AG09319 (cell line): ENCODE results near the gene TSPAN14.

ENCODE experiments used
- DNase-seq: peaks from one replicate; pipeline ENCODE4 v3.0.0-alpha.2; 2010; ENCODE audit warnings: low read depth; ENCODE audit errors: extremely low read depth
- TF ChIP-seq, protein P1 (sequence below): IDR thresholded peaks from 2 replicates; pipeline ENCODE4 v1.5.1; 2011; ENCODE audit warnings: low read depth, mild to moderate bottlenecking, inconsistent platforms, low read length, moderate library complexity

Gene TSPAN14

DNA sequence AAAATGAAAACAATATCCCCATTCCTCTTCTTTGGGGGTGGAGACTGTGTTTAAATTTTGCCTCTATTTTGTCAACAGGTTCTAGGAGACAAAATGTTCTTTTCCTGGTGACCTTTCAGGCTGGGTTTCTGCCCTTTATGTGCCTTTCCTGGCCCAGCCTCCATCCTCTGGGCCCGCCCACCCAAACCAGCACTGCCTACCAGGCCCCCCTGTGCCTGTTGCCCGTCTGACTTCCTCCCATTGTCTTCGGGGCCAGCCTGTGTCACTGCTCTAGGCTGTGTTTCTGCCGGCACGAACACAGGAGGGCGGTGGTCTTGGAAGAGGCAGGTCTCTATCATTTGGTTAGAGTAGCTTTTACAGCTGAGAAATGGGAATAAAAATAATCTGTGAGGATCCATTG is 13.9 kb downstream of the TSPAN14 start:
- DNase-seq = no peak
- TF ChIP-seq, protein P1, sequence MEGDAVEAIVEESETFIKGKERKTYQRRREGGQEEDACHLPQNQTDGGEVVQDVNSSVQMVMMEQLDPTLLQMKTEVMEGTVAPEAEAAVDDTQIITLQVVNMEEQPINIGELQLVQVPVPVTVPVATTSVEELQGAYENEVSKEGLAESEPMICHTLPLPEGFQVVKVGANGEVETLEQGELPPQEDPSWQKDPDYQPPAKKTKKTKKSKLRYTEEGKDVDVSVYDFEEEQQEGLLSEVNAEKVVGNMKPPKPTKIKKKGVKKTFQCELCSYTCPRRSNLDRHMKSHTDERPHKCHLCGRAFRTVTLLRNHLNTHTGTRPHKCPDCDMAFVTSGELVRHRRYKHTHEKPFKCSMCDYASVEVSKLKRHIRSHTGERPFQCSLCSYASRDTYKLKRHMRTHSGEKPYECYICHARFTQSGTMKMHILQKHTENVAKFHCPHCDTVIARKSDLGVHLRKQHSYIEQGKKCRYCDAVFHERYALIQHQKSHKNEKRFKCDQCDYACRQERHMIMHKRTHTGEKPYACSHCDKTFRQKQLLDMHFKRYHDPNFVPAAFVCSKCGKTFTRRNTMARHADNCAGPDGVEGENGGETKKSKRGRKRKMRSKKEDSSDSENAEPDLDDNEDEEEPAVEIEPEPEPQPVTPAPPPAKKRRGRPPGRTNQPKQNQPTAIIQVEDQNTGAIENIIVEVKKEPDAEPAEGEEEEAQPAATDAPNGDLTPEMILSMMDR = no peak

DNA sequence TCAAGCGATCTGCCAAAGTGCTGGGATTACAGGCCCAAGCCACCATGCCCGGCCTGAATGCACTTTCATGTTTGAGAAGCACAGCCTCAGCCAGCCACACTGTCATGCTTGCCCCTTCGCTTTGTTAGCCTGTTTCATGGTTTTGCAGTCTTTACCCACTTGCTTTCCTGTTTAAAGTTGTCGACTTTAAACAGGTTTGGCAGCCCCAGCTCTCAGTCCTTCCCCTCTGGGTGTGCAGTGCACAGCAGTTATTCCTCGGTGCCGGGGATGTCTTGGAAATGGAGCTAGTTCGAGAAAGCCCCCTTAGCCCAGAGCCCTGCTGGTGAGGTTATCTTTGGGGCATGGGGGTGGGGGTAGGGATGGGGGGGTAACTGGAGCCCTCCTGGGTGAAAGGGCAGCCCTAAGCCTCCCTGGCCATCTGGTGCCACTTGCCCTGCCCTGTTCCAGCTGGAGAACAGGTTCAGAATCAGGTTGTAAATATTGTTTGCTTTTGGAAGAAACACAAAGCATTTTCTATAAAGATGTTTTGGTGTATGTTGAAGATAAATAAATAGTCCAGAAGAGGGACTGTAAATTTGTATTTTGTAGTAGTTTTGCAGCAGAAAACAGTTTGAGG is 14.8 kb downstream of the TSPAN14 start:
- DNase-seq = no peak
- TF ChIP-seq, protein P1 = no peak

DNA sequence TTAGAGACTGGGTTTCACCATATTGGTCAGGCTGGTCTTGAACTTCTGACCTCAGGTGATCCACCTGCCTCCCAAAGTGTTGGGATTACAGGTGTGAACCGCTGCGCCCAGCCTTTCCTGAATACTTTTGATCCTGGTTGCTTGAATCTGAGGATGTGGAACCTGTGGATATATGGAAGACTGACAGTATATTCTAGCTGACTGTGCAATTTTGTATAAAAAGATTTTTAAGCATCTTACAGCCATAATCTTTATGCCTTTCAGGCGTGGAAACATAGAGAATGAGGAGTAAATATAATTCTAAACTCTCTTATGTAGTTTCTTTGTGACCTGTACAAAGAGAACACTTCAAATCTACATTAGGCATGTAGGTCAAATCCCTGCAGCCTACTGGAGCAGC is 16.2 kb downstream of the TSPAN14 start:
- no peak for DNase-seq
- TF ChIP-seq, protein P1 = no peak

DNA sequence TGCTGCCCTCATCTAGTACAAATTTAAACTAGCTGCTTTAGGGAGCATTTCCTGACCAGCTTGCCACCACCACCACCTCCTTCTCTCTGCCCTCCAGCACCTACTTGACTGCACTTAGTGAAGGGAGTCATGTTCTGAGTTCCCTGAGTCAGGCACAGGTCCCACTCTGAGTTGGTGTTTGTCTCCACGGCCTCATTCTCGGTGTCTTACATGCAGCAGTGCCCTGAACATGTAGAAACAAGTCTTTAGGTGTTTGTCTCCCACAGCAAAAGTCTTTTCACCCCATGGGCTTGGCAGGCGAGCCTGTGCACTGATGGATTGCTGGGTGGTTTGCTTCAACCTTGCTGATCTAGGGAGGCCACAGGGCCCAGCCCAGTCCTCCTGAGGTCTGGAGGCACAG is 16.9 kb downstream of the TSPAN14 start:
- no peak for DNase-seq
- TF ChIP-seq, protein P1 = no peak

DNA sequence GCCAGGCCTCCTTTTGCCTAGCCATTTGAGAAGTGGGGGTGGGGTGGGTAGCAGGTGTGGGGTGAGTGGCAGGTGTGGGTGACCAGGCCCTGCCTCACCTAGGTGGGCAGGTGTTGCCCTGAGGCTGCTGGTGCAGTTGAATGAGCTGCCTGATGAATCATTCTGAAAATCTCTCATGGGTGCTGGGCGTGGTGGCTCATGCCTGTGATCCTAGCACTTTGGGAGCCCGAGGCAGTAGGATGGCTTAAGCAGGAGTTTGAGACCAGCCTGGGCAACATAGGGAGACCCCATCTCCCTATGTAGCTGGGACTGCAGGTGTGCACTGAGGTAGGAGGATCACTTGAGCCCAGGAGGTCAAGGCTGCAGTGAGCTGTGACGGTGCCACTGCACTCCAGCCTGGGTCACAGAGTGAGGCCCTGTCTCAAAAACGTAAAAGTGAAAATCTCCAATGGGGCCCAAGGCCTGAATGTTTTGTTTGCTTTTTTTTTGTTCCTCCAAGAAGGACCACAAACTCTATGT is 17.7 kb downstream of the TSPAN14 start:
- no peak for DNase-seq
- TF ChIP-seq, protein P1 = no peak

DNA sequence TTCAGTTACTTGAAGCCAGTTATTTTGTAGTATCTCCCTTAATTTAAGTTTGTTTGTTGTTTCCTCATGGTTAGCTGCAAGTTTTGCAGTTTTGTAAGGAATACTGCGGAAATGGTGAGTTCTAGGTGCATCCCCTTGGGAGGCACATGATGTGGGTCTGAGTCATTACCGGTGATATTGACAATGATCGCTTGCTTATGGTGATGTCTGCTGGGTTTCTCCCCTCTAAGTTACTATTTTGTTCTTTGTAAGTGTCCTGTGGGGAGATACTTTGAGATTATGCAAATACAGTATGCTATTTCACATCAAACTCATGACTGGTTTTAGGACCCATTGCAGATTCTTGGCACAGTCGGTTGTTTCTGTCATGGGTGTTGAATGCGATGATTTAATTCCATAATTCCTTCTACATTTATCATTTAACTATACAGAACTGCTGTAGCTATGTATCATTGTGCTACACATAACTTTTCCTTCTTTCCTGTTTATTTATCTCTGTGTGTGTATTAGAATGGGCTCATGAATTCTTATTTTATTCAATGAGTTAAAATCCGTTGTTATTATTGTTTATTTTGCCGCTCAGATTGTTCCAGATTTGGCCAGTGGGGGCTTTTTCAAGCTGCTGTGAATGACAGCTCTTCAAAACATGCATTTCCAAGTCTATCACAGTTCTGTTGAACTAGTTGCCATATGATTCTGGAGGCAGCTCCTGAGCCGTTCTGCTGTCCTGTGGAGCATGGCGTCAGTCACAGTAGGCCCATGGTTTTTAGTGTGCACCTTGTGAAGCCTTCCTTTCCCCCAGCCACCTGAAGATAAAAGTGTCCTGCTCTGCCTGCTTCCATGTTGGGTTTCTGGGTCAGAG is 18.4 kb downstream of the TSPAN14 start:
- TF ChIP-seq, protein P1 = no peak
- peak; percentile 72 for DNase-seq

DNA sequence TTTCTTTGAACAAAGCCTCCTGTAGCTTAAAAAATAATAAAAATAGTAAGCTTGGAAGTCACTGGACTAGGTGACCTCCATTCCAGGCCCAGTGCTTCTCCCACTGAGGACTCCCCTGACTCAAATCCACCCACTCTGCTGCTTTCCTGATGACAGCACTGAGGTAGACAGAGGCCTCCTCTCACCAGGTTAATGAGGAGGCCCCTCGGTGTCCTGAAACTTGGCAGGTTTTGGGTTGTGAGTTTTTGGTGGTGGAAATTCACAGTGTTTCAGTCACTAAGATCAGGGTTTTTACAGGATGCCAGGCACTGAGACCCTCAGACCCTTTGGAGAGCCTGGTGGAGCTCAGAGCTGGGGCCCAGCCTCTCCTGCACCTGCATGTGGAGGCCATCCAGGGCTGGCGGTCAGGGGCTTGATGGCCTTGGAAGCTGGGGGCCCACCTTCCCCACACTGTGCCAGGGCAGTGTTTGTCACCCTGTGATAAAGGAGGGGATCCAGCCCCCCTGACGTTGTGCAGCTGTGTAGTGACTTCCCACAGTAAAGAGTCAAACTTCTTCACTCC is 19.1 kb downstream of the TSPAN14 start:
- DNase-seq = no peak
- TF ChIP-seq, protein P1 = no peak
